RWPE2 (cell line): ENCODE data around the gene OTOA.

Experiments used
- ATAC-seq: fragments of 200-7000 bp; cut with Tn5 transposase; 3 replicates; pipeline ENCODE4 v1.9.1; 2021; ENCODE audit warnings: low read depth
- DNase-seq: peaks from one replicate; pipeline ENCODE4 v3.0.0-alpha.2; 2020; ENCODE audit warnings: low spot score
- H3K27ac ChIP-seq: fragments of 450-650 bp; 2 replicates; pipeline ENCODE4 v1.5.1; 2017; ENCODE audit warnings: mild to moderate bottlenecking; ENCODE audit not compliant: poor library complexity, severe bottlenecking
- H3K27me3 ChIP-seq: fragments of 250-450 bp; sonication (Bioruptor Pico); 2 replicates; pipeline ENCODE4 v1.5.1; 2021; ENCODE audit warnings: mild to moderate bottlenecking, moderate library complexity; ENCODE audit not compliant: insufficient read depth, poor library complexity, severe bottlenecking
- H3K36me3 ChIP-seq: fragments of 250-450 bp; sonication (Bioruptor Pico); 2 replicates; pipeline ENCODE4 v1.5.1; 2020; ENCODE audit warnings: low read depth, mild to moderate bottlenecking, moderate library complexity
- H3K4me1 ChIP-seq: fragments of 250-450 bp; sonication (Bioruptor Pico); 2 replicates; pipeline ENCODE4 v1.5.1; 2021; ENCODE audit warnings: mild to moderate bottlenecking, moderate library complexity; ENCODE audit not compliant: insufficient read depth, poor library complexity, severe bottlenecking
- H3K4me3 ChIP-seq: fragments of 250-450 bp; sonication (Bioruptor Pico); 2 replicates; pipeline ENCODE4 v1.5.1; 2021; ENCODE audit warnings: mild to moderate bottlenecking, moderate library complexity; ENCODE audit not compliant: severe bottlenecking
- H3K9me3 ChIP-seq: fragments of 250-450 bp; sonication (Bioruptor Pico); 2 replicates; pipeline ENCODE4 v1.5.1; 2021; ENCODE audit warnings: mild to moderate bottlenecking, moderate library complexity; ENCODE audit not compliant: severe bottlenecking
- CTCF ChIP-seq: fragments of 450-650 bp; IDR thresholded peaks from one replicate; pipeline ENCODE4 v1.5.1; 2017; ENCODE audit warnings: mild to moderate bottlenecking, moderate library complexity; ENCODE audit not compliant: poor library complexity, severe bottlenecking

OTOA gene

GRCh38 chr16:21697032-21697431 is 33.3 kb downstream of the OTOA start:
- no peaks in the 10 kb centered on the region for H3K36me3 ChIP-seq
- no peak for ATAC-seq
- H3K27me3 ChIP-seq = no peaks in the 10 kb centered on the region
- no peaks in the 10 kb centered on the region for H3K9me3 ChIP-seq
- no peak overlapping the region for H3K27ac ChIP-seq
- no peak for DNase-seq
- H3K4me1 ChIP-seq = no peaks in the 10 kb centered on the region
- no peak overlapping the region for H3K4me3 ChIP-seq
- no peak for TF ChIP-seq CTCF

- Histone ChIP-seq H3K9me3 (no peaks in the 10 kb centered on the region), H3K27me3 (no peaks in the 10 kb centered on the region), H3K4me1 (no peaks in the 10 kb centered on the region), H3K4me3 (no peak overlapping the region), H3K27ac (no peak overlapping the region), H3K36me3 (no peaks in the 10 kb centered on the region)
- DNase-seq (no peak), ATAC-seq (no peak)
- no peak for TF ChIP-seq CTCF
These were observed 34.6 kb downstream of the OTOA start for GRCh38 chr16:21698169-21699032.

GRCh38 chr16:21701271-21701670 is 37.5 kb downstream of the OTOA start:
- Histone ChIP-seq H3K27ac (no peak overlapping the region), H3K36me3 (no peaks in the 10 kb centered on the region), H3K4me3 (no peak overlapping the region), H3K4me1 (no peaks in the 10 kb centered on the region), H3K27me3 (no peaks in the 10 kb centered on the region), H3K9me3 (no peaks in the 10 kb centered on the region)
- no peak for TF ChIP-seq CTCF
- no peak for ATAC-seq
- DNase-seq = no peak

GRCh38 chr16:21702276-21702675 is 38.5 kb downstream of the OTOA start:
- Histone ChIP-seq H3K27me3 (no peaks in the 10 kb centered on the region), H3K36me3 (no peaks in the 10 kb centered on the region), H3K4me1 (no peaks in the 10 kb centered on the region), H3K27ac (no peak overlapping the region), H3K9me3 (no peaks in the 10 kb centered on the region), H3K4me3 (no peak overlapping the region)
- ATAC-seq = no peak
- no peak for DNase-seq
- no peak for TF ChIP-seq CTCF

- H3K4me3 ChIP-seq = no peak overlapping the region
- DNase-seq (no peak), ATAC-seq (no peak)
- H3K4me1 ChIP-seq = no peaks in the 10 kb centered on the region
- TF ChIP-seq CTCF = no peak
- no peaks in the 10 kb centered on the region for H3K27me3 ChIP-seq
- no peak overlapping the region for H3K27ac ChIP-seq
- H3K9me3 ChIP-seq = no peaks in the 10 kb centered on the region
- H3K36me3 ChIP-seq = no peaks in the 10 kb centered on the region
These were observed 39.4 kb downstream of the OTOA start for GRCh38 chr16:21703156-21703555.
